Gastrocnemius medialis (tissue), 4 donors: ENCODE results near the gene BRWD1.

Experiments
- POLR2A ChIP-seq, 2 donors: fragments of 450-650 bp; IDR thresholded peaks; one replicate each; pipeline ENCODE4 v1.6.1; 2017; ENCODE audit warnings: antibody characterized with exemption in 2 of 2, mild to moderate bottlenecking in 2 of 2, moderate library complexity in 2 of 2
- TF ChIP-seq, protein P1 (sequence below), 5 experiments: fragments of 450-650 bp in 3 of 5; fragments of 200-600 bp in 2 of 5; sonication (generic) in 2 of 5; IDR thresholded peaks in 4 of 5; conservative IDR thresholded peaks in 1 of 5; 1 replicate in 4 of 5; 2 replicates in 1 of 5; pipeline ENCODE4 v1.5.1; 2016 to 2019; ENCODE audit warnings: antibody characterized with exemption in 5 of 5, mild to moderate bottlenecking in 3 of 5, moderate library complexity in 3 of 5

DNA sequence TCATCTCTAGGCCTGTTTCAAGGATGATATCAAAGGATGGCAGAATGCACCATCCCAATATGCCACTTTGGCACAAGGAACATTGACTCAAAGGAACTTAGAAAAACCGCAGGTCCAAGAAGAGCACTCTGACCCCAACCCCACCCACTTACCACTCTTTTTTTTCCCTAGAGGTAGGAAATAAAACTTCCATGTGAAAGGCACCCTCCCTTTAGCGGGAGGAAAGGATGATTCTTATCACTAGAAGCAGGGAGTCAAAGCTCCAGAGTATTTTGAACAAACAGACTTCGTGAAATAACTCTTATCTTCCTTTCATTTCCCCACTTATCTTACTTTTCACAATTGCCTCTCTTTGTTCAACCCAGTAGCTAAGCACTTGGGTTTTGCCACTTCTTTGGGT lies 152.4 kb downstream of the BRWD1 start:
- TF ChIP-seq, protein P1, sequence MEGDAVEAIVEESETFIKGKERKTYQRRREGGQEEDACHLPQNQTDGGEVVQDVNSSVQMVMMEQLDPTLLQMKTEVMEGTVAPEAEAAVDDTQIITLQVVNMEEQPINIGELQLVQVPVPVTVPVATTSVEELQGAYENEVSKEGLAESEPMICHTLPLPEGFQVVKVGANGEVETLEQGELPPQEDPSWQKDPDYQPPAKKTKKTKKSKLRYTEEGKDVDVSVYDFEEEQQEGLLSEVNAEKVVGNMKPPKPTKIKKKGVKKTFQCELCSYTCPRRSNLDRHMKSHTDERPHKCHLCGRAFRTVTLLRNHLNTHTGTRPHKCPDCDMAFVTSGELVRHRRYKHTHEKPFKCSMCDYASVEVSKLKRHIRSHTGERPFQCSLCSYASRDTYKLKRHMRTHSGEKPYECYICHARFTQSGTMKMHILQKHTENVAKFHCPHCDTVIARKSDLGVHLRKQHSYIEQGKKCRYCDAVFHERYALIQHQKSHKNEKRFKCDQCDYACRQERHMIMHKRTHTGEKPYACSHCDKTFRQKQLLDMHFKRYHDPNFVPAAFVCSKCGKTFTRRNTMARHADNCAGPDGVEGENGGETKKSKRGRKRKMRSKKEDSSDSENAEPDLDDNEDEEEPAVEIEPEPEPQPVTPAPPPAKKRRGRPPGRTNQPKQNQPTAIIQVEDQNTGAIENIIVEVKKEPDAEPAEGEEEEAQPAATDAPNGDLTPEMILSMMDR (IDR thresholded peaks at IDR 0.05 in 4 of 5, conservative IDR thresholded peaks at IDR 0.05 in 1 of 5) = no peak
- TF ChIP-seq POLR2A (IDR thresholded peaks at IDR 0.05) = no peak
